GM10266 (cell line): ENCODE results near the gene BST2.

ENCODE experiments used
- DNase-seq: peaks from one replicate; pipeline ENCODE4 v3.0.0; 2012; ENCODE audit errors: extremely low spot score
- CTCF ChIP-seq: IDR thresholded peaks from 2 replicates; pipeline ENCODE4 v1.5.1; 2012; ENCODE audit warnings: mild to moderate bottlenecking, low read depth; ENCODE audit not compliant: control insufficient read depth, insufficient read depth; ENCODE audit errors: missing control alignments

The BST2 gene

DNA sequence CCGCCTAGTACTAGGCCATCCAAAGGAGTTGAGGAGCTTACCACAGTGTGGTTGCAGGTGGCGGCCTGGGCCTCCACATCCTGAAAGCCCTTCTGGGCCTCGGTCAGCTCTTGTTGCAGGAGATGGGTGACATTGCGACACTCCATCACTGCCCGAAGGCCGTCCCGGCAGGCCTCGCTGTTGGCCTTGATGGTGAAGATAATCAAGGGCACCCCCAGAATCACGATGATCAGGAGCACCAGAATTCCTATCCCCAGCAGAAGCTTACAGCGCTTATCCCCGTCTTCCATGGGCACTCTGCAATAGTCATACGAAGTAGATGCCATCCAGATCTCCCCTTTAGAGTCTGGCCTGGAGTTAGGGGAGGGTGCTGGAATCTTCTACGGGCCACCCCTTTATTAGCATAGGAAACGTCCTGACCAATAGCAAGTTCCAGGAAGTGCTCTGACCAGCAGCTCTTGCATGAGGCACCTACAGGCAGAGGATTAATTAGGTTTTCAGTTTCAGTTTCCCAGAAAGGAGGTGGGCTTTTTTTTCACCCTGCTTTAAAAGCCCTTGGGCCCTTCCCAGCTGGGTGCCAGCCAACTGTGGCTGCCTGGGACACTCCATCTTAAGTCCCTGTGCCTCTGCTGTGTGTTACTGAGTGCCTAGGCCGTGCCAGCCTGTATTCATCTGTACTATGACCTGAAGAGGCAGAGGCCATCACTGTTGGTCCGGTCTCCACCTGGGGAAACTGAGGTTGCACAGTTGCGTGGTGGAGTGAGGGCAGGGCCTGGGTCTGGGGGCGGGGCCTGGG, at the start of gene BST2:
BST2 (minus strand) TSS at position 381 of the 796 bp plus-strand sequence; CDS start at position 326, 55 bp downstream.
- peak; percentile 92 for DNase-seq
- no peak for TF ChIP-seq CTCF

DNA sequence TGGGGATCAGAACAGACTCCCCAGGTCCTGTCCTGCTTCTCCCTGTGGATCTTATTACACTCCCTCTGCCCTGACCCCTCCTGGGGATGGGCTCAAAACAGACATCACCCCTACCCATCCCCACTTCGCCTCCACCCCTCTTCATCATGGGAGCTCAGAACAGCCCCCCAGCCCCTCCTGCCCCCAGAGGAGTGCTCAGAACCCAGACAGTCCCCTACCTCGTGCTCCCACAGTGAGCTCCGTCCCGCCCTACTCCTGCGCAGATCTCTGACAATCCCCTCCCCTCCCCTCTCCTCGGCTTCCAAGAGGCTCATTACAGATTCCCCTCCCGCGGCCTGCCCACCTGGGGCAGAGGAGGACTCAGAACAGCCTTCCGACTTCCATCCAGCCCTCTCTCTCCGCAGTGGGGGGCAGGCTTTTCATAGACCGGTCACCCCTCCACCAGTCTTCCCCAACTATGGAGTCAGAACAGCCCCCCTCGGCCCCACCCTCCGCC, 49.2 kb upstream of the BST2 start:
- DNase-seq = peak; percentile 40

DNA sequence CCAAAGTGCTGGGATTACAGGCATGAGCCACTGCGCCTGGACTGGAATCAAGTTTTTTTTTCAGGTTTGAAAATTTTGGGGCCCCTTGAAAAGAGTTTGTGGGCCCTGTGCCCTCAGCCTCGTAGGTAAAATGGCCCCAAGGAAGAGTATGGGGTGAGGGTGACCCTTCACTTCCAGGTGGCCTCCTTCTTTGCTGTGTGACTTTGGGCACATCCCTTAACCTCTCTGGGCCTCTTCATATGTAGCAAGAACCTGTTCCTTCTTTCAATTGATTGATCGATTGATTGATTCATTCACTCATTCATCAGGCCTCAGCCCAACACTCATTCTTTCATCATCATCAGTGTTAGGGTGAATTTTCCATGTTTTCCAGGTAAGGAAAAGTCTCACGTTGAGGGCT, 46.4 kb upstream of the BST2 start:
- DNase-seq = no peak
- TF ChIP-seq CTCF = no peak

More for the DNA sequence above, 49.2 kb upstream of the BST2 start:
- no peak for TF ChIP-seq CTCF

DNA sequence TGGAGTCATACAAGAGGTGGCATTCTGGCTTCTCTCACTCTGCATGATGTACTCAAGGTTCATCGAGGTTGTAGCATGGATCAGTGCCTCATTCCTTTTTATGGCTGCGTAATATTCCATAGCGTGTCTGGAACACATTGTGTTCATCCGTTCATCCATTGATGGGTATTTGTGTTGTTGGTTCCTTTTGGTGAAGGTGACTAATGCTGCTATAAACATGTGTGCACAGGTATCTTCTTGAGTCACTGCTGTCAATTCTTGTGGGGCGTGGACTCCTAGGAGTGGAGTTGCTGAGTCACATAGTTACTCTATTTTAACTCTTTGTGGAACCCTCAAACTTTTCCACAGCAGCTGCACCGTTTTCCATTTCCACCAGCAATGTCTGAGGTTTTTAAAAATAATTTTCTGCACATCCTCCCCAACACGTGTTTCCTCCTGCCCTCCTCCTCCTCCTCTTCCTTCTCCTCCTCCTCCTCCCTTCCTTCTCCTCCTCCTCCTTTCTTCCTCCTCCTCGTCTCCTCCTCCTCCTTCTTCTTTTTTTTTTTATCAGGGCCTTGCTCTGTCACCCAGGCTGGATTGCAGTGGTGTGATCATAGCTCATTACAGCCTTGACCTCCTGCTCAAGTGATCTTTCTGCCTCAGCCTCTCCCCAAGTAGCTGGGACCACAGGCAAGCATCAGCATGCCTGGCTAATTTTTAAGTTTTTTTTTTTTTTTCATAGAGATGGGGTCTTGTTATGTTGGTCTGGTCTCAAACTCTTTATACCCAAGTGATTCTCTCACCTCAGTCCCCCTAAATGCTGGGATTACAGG, 45.0 kb upstream of the BST2 start:
- DNase-seq = peak; percentile 55
- no peak for TF ChIP-seq CTCF

DNA sequence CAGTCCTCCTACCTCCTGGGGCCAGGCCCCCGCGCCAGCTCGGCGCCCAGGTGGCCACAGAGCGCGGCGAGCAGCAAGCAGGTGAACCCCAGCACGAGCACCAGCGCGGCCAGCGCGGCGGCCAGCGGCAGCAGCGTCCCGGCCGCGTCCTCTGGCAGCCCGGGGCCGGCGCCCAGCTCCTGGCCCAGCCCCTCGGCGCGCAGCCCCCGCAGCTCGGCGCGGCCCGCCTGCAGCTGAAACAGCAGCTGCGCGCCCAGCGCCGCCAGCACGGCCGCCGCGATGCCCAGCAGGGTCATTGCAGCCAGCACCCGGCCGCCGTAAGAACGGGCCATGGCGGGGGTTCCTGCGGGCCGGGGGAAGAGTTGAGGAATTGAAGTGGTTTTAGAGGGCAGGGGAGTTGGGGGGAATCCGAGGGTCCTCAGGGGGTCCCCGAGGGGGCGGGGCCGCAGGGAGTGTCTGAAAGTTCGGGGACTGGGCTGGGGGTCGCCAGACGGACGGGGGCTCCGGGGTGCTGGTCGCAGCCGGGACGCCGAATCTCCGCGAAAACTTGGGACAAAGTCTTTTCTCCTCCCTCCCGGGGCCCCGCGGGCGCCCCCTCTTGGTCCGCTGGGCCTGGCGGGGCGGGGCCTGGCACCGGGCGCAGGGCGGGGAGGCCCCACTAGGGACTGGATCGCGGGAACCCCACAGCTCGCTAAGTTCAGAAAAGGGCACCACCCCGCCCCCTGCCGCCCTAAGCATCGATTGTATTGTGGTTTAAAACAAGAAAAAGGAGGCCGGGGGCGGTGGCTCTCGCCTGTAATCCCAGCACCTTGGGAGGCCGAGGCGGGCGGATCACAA, 42.9 kb upstream of the BST2 start, which contains the start of gene TMEM221:
TMEM221 (minus strand) TSS at position 538 of the 837 bp plus-strand sequence; CDS start at position 332, 206 bp downstream.
- DNase-seq = peak; percentile 85
- TF ChIP-seq CTCF = peak; percentile 59

DNA sequence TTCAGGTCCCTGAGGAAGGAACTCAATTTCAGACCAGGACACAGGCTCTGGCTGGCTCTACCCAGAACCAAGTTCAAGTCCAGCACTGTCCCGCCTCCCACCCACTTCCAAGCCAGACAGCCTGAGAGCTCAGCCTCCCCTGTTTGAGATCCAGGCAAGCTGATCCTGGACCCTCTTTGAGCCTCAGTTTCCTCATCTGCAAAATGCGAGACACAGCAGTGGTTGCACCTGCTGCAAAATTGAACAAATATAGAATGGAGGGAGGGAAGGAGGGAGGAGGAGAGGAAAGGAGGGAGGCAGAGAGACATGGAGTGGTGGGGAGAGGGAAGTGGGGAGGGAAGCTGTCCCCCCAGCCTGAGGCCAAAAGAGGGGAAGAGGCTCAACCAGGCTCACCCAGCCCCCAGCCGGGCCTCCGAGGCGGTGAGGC, 42.3 kb upstream of the BST2 start:
- no peak for TF ChIP-seq CTCF
- DNase-seq = no peak
